ENCODE data around the gene ZBTB7C.

ZBTB7C gene

DNA sequence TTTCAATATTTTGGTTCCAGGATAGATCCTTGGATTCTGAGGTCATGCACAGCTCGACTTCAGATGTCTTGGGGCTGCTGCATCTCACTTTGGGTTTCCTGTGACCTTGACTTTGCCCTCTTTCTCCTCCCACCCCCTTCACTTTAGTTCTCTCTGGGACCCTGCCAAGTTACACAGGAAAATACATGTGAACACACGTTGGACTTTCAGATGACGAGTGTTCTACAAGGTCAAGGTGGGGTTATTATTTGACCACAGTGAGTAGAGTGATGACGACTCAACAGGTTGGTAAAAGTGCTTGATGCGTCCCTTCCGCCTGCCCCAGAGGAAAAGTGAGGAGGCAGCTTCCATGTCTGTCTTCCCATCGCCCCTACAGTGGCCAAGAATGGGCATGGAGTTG is 356.3 kb downstream of the ZBTB7C start:
- no peak for DNase-seq

DNA sequence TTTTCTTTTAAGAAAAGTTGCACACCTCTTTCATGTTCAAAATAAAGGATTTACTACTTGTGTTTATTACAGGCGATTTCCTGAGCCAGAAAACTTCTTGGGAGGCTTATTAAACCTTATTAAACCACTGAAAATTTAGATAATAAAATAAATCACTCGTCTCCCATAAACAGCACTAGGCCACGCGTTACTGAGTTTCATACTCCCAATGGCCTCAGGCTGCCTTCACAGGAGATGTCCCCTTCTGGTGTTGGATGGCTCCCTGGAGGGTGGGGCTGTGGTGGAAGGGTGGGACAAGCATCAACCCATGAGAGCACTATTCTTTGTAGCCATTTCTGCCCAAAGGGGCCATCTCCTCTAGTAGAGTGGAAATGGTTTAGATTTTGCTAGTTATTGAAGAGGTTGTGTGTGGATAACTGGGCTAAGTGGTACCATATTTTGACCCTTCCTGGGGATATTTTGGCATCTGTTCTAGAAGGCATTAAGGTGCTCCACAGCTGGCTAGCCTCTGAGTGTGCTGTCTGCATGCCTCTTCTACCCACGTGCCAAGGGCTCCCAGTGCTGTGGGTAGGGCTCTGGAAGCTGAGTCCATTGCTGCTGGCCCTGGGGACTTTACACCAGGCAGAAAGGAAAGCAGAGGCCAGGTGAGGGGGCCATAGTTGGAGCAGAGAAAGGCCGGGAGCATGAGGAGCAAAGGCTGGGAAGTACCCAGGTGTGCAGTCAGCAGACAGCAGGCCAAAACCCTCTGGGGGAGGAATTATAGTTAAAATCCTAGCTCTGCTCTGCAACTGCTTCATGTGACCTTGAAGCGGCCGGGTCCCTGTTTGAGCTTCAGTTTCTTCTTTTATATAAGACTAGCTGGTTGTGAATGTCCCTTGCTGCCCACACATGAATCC is 357.0 kb downstream of the ZBTB7C start:
- no peak for DNase-seq

DNA sequence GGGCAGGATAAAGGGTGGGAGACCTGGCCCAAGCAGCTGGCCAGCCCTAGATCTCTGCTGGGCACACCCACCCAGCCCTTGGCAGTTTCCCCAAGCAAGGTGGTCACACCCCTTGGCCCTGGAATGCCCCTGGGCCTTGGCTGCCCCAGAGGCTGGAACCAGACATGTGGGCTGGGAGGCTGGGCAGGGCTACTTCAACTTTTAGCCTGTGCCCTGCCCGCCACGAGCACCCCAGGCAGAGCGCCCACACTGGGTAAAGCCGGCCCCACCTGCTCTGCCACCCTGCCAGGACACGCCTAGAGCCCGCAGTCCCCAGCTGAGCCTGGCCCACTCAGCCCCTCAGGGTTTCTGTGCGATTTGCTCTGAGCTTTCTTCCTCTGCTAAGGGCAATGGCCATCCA is 359.0 kb downstream of the ZBTB7C start:
- DNase-seq = no peak

DNA sequence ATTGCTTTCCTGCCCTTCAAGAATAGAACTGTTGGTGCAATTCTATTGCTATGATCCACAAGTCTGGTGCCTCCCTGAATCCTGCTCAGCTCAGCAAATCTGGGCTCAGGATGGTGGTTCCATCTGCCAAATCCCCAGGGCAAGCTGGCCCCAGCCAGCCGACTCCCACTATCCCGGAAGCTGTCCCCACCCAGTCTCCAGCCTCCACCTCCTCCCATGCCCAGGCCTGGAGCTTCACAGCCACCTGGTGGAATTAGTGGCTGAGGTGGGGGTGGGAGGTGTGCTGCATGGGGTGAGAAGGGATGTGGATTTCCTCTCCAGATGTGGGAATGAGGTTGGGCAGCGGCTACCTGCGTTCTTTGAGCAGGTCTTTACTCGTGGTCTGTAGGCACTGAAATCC is 359.4 kb downstream of the ZBTB7C start:
- DNase-seq = peak in 1 of 14 donors; percentile 41

DNA sequence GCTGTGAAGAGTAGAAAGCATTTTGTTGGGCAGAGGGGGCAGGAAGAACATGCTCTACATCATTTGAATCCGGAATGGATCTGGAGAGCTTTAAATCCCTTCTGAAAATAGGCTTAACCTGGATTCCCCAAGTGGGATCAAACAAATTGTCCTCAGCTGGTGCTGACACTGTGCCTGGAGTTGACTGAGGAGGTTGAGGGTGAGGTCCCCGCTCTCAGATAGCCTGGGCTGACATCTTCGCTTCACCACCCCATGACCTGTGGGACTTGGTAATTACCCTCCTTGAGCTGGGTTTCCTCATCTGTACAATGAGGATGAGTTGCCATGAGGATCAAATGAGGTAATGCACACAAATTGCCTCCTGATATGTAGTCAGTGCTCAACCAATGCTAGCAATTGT is 360.9 kb downstream of the ZBTB7C start:
- no peak for DNase-seq

DNA sequence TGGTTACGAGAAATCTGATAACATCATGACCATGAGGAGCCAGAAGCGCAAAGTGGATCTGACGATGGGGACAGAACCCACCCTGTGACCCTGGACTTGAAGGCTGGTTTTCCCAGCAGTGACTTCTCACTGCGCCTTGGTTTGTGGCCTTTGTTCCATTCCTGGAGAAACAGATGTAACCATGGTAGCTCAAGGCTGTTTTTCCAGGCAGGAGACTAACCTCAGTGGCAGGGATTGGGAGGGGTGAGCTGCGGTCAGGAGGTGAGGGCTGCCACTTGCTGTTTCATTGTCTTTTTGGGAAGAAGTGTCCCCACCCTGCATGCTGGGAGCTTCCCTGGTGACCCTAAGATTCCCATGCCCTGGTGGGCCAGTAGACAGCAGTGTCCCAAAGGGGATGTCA is 362.3 kb downstream of the ZBTB7C start:
- no peak for DNase-seq

DNA sequence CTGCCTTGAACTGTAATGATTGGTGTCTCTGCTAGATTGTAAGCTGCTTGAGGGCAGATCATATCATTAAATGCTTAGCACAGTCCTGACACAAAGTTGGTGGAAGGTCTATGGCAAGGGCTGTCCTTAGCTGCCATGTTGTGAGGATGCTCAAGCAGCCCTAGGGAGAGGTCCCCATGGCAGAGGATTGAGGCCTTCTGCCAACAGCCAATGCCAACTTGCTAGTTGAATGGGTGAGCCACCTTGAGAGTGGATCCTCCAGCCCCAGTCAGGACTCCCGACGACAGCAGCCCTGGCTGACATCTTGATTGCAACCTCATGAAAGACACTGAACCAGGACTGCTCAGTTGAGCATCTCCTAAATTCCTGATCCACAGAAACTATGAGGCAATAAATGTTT is 363.4 kb downstream of the ZBTB7C start:
- no peak for DNase-seq

DNA sequence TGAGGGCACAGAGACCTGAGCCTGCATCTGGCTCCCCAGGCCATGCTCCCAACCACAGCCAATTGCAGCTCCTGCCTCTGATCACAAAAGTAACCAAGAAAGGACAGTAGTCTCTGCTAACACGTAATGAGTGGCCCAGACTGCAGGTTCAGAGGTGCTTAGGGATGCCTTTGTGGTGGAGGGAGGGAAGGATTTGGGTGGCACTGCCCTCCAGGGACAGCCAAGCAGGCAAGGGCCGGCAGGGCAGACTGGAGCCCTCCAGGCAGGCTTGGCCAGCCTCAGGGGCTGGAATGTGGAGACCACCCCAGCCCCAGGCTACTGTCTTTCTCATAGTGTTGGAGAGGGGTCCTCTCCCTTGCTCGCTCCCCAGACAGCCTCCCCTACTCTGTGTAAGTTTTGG is 364.2 kb downstream of the ZBTB7C start:
- no peak for DNase-seq

DNA sequence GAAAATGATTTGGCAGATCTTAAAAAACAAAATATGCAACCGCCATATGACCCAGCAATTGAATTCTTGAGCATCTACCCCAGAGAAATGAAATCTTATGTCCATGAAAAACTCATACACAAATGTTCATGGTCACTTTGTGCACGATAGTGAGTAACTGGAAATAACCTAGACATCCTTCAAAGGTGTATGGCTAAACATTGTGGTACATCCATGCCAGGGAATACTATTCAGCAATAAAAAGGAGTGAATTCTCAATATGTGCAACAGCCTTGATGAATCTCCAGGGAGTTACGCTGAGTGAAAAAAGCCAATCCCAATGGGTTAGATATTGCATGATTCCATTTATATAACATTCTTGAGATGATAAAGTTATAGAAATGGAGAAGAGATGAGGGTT is 366.0 kb downstream of the ZBTB7C start:
- DNase-seq = no peak

DNA sequence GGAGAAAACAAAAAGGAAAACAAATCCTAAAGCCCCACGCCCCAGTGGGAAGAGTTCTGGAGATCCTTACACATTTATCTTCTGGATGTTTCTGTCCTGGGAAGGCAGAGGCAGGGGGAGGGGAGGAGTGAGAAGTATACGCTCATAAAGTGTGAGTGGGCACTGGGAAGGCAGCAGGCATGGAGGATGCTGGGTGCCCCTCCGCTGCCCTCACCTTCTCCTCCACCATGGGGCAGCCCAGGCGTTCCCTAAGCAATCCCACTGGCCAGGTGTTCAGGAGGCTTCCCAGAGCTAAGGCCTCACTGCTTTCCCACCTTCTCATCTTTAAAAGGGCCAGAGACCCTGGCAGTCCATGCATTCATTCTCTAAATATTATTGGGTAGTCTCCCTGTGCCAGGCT is 366.8 kb downstream of the ZBTB7C start:
- no peak for DNase-seq

DNA sequence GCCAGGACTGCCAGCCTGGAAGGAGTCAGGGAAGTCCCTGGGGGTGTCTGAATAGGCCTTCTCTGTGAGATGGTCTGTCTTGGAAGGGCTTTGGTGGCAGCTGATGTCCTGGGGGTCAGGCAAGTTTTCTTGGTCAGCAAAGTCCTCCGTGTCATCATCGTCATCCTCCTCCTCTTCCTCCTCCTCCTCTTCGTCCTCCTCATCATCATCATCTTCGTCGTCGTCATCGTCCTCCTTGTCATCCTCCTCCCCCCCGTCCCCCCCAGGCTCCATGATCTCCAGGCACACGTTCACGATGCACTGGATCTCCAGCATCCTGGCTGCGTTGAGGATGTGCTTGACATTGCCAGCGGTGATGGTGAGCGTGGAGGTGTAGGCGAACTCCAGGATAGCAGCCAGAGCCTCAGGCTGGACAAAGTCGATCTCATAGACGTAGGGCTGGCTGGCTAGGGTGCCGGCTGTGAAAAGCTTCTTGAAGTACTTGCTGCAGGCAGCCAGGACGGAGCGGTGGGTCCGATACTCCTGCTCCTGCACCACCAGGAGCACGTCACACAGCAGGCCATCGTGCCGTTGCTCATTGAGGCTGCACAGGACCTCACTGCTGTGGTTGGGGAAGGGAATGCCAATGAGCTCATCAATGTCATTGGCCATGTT is 368.6 kb downstream of the ZBTB7C start:
- DNase-seq = no peak

DNA sequence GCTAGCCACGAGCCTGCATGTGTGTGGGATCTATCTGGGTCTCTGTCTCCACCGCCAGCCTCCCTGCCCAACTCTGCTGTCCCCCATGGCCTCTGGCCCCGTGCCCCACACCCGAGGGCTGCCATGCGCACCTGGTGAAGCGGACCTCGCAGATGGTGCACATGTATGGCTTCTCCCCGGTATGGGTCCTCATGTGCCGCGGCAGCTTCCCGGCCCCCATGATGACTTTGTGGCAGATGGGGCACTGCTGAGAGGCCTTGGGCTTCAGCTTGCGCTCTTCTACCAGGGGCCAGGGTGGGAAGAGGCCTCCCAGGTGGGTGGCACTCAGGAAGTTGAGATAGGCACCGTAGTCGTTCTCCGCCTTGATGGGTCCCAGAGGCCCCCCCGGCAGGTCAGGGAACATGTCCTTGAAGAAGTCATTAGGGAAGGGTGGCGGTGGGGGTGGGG is 369.4 kb downstream of the ZBTB7C start:
- DNase-seq = no peak

DNA sequence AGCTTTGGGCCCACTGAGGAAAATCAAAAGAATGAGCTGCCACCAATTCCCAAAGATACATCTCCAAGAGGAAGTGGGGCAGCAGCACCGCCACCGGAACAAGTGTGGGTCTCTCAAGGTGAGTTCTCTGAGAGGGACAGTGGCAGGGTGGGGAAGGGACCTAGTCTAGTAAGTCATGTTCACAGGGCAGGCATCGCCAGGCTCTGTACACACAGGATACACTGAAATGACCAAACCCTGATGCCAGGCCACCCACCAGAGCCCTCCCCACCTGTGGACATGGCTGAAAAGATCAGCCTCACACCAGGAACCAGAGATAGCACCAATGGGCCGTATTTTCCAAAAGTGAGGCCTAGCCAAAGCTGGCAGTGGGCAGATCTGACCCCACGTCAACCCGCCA is 370.5 kb downstream of the ZBTB7C start:
- DNase-seq = no peak

DNA sequence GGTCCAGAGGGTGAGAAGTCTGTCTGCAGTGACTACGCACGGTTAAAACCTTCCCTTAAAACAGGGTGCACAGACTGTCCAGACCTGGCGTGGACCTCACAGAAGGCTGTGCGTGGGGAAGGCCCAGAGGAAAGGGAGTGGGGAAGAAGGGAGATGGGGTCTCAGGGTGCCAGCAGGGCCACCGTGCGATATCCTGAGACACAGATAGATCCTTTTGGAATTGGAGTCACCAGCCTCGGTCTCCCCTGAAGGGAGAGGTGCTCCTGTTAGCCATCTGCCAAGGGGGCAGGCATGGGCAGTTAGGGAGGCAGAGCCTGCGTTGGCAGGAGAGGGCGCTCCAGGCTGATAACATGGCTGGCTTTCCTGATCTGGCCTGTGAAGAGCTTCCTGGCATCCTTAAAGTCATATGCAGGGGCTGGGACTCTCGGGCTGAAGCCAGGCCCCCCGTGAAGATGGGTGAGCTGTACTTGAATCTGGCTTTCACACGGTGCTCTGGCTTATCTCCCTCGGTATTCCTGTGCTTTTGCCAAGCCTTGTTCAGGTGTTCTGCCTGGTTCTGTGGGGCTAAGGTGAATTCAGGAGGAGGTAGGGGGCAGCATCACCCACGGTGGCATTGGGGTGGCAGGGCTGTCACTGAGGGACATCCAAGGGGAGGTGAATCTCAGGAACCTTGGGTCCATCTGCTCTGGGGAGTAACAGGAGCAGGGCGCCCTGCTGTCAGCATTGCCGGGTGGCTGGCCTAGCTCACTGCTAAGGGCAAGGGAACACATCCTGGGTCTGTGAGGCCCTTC is 371.5 kb downstream of the ZBTB7C start:
- DNase-seq = no peak

DNA sequence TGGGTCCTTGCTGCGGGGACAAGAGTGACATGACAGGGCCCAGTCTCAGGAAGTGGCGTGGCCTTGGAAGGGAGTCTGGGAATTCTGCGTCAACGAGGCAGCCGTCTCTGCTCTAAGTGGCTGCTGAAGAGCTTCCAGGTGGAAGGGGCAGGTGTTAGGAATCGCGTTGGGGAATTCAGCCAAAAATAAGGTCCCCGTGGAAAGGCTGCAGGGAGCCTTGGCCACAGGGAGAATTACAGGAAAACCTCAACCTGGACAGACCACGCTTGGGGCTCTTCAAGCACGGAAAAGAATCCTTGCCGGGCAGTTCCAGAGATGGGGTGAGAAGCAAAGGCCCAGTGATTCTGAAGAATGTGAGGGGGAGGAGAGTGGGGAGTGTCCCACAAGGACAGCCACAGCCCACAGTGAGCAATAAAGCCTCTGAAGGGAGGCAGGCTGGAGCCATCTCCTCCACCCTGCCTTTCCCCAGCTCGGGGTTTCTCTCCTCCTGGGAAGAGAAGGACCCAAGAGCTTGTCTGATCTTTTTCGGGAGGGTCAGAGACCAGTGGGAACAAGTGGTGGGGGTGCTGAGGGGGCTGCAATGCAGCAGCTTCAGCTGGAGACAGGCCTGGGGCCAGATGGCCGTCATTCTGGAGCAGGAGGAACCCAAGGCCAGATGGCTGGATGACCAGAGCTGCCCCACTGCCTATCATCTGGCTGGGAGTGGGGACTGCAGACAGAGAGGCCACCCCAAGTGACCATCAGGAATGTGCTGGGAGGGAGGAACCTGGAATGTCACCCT is 372.4 kb downstream of the ZBTB7C start:
- DNase-seq = no peak

DNA sequence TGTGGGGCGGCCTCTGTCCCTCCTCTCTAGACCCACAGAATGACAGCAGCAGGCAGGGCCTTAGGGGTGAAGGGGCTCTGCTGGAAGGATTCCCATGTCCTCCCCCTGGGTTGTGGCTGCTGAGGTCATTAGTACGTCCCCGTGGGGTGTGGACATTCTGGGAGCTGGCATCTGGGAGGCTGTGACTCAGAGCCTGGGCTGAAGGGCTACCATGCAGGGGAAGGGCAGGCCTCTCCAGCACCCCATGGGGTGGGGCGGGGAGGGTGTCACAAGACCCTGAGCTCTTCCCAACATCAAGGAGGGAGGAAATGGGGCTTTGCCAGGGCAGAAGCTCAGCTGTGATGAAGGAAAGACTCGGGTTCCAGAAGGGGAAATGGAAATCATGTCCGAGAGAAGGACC is 373.0 kb downstream of the ZBTB7C start:
- peak in 1 of 14 donors; percentile 17 for DNase-seq

DNA sequence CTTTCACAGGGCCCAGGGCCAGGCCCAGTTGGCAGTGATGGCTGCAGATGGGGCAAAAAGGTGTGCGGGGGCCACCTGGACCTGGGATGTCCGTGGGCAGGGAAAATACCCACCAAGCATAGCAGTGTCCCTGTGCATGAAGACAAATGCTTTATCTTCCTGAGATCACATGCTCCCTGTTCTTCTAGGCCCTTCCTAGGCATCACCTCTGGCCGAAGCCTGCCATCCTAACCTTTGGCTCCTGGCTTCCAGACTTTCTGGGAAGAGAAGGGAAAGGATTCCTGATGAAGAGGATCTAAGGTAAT is 373.7 kb downstream of the ZBTB7C start:
- no peak for DNase-seq

DNA sequence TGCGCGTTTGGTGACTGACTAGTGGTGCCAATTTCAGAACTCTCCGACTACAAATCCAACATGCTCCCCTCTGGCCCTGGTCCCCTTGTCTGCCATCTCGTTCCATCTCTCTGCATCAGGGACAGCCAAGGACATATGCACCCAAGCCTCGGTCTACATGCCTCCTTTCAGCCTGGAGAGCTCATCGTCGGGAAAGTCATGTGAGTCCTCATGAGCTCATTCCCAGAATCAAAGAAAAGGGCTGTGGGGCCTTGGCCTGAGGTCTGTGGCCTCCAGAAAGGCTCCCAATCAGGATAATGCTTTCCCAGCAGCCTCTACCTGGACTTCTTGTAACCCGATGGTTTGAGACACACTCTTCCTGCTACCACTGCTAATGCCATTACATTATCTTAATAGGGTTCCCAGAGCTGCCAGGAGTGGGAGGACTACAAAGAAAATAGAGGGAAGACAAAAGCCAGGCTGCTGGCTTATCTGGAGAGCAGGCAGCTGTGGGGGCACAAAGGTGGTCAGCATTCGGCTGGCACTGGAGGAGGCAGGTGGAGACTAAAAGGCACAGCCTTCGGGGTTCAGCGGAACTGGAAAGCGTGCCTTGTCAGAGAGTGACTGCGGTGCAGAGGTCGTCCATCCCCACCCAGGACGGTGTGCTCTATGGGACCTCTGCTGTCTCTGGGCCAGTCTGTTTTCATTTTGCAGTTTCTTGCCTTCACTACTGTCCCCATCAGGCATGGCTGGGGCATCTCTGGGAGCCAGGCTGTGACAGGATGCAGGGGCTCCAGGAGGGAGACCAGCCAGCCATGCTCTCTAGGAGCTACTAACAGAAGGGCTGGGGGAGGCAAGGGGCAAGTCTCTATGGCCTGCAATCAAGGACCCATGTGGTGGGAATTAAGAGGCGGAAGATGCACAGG is 374.3 kb downstream of the ZBTB7C start:
- DNase-seq = peak in 1 of 14 donors; percentile 36

DNA sequence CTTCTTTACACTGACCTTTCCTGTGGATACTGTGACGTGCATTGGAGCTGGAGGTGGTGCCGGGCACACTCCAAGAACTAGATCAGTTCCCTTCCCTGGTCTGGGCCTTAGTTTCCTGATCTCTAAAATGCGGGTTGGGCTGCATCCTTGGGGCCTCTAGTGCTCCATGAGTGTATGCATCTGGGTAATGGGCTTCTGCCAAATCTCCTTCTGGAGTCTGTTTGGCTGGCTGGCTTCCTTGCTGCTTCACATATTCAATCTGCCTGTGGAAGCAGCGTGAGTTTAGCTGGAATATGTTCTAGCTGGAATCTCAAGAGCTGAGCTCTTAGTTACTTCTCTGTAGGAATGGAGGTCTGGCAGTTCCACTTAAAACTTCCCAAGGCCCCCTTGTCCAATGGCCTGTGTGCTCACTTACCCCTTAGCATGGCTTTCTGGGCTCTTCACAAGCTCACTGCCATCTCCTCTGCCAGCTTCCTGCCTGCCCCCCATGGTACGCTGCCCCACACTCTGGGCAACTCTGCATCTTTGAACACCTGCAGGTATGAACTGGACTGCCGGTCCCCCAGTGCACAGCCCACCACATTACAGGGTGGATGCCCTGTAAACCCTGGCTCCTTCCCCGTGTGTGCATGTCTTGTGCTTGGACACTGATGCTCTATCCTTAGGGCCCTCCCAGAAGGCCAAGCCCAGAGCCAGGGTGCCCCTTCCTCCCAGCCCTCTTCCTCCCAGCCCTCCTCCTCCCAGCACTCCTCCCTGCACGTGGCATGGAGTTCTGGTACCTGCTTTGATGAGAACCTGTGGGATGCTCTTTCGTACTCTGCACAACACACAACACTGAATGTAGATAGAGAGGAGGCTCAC is 375.2 kb downstream of the ZBTB7C start:
- no peak for DNase-seq
